Measurements from ENCODE around the gene FUT8. TPM values are rescaled to one million over a fixed set of nuclear protein-coding genes. Genes with fewer than 3 reads are reported as not detected.

FUT8 gene
- total RNA-seq, 1 donor from 2014 or later = 44.3 TPM

DNA sequence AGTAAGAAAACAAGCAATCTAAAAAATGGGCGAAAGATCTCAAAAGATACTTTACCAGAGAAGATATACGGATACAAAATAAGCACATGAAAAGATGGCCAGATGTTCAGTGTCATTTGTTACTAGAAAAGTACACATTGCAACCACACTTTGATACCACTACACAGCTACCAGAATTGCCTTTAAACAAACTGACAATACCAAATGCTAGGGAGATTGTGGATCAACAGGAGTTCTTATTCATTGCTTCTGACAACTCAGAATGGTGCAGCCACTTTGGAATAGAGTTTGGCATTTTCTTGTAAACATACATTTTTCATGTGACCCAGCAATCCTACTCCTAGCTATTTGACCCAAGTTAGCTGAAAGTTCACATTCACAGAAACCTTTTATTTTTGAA lies 136.3 kb downstream of the FUT8 start:
- no peak overlapping the region for H3K4me3 ChIP-seq (ENCODE audit: low read depth, low read length)
- no peaks in the 10 kb centered on the region for H3K36me3 ChIP-seq (ENCODE audit: control insufficient read depth, insufficient read depth, low read length)
- TF ChIP-seq, protein P1, sequence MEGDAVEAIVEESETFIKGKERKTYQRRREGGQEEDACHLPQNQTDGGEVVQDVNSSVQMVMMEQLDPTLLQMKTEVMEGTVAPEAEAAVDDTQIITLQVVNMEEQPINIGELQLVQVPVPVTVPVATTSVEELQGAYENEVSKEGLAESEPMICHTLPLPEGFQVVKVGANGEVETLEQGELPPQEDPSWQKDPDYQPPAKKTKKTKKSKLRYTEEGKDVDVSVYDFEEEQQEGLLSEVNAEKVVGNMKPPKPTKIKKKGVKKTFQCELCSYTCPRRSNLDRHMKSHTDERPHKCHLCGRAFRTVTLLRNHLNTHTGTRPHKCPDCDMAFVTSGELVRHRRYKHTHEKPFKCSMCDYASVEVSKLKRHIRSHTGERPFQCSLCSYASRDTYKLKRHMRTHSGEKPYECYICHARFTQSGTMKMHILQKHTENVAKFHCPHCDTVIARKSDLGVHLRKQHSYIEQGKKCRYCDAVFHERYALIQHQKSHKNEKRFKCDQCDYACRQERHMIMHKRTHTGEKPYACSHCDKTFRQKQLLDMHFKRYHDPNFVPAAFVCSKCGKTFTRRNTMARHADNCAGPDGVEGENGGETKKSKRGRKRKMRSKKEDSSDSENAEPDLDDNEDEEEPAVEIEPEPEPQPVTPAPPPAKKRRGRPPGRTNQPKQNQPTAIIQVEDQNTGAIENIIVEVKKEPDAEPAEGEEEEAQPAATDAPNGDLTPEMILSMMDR (IDR thresholded peaks at IDR 0.05; ENCODE audit: insufficient read depth, low read length, poor library complexity, severe bottlenecking) = no peak
- no peaks in the 10 kb centered on the region for H3K27me3 ChIP-seq (ENCODE audit: control insufficient read depth, insufficient read depth, low read length)
- no peak for DNase-seq (ENCODE audit: low read depth)

- no peak for DNase-seq (ENCODE audit: low read depth)
- H3K4me3 ChIP-seq (ENCODE audit: low read depth, low read length) = no peak overlapping the region
- TF ChIP-seq, protein P1 (IDR thresholded peaks at IDR 0.05; ENCODE audit: insufficient read depth, low read length, poor library complexity, severe bottlenecking) = no peak
- no peaks in the 10 kb centered on the region for H3K36me3 ChIP-seq (ENCODE audit: control insufficient read depth, insufficient read depth, low read length)
- H3K27me3 ChIP-seq (ENCODE audit: control insufficient read depth, insufficient read depth, low read length) = no peaks in the 10 kb centered on the region
Measured at GRCh38 chr14:65549429-65549828, 136.9 kb downstream of the FUT8 start.

- no peak for DNase-seq (ENCODE audit: low read depth)
- no peaks in the 10 kb centered on the region for H3K36me3 ChIP-seq (ENCODE audit: control insufficient read depth, insufficient read depth, low read length)
- TF ChIP-seq, protein P1 (IDR thresholded peaks at IDR 0.05; ENCODE audit: insufficient read depth, low read length, poor library complexity, severe bottlenecking) = no peak
- no peak overlapping the region for H3K4me3 ChIP-seq (ENCODE audit: low read depth, low read length)
- H3K27me3 ChIP-seq (ENCODE audit: control insufficient read depth, insufficient read depth, low read length) = no peaks in the 10 kb centered on the region
Measured at GRCh38 chr14:65550779-65551643, 138.5 kb downstream of the FUT8 start.

GRCh38 chr14:65552724-65553123 lies 140.2 kb downstream of the FUT8 start:
- no peaks in the 10 kb centered on the region for H3K27me3 ChIP-seq (ENCODE audit: control insufficient read depth, insufficient read depth, low read length)
- H3K4me3 ChIP-seq (ENCODE audit: low read depth, low read length) = no peak overlapping the region
- DNase-seq (ENCODE audit: low read depth) = no peak
- TF ChIP-seq, protein P1 (IDR thresholded peaks at IDR 0.05; ENCODE audit: insufficient read depth, low read length, poor library complexity, severe bottlenecking) = no peak
- no peaks in the 10 kb centered on the region for H3K36me3 ChIP-seq (ENCODE audit: control insufficient read depth, insufficient read depth, low read length)

DNA sequence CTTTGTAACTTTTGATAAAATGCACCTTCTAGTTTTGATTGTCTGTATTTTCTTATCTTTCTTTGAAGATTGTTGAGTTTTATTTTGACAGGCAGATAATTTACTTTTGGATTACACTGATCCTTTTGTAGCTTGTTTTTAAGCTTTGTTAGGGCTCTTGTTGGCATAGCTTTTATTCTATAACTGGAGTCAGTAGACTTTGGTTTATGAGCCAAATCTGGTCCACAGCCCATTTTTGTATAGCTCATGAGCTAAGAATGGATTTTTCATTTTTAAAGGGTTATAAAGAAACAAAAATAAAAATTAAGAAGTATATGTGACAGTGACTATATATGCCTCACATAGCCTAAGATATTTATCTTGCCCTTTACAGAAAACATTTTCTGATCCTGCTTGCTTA lies 142.3 kb downstream of the FUT8 start:
- Histone ChIP-seq H3K27me3 (ENCODE audit: control insufficient read depth, insufficient read depth, low read length) (no peaks in the 10 kb centered on the region), H3K4me3 (ENCODE audit: low read depth, low read length) (no peak overlapping the region), H3K36me3 (ENCODE audit: control insufficient read depth, insufficient read depth, low read length) (no peaks in the 10 kb centered on the region)
- DNase-seq (ENCODE audit: low read depth) = no peak
- TF ChIP-seq, protein P1 (IDR thresholded peaks at IDR 0.05; ENCODE audit: insufficient read depth, low read length, poor library complexity, severe bottlenecking) = no peak

DNA sequence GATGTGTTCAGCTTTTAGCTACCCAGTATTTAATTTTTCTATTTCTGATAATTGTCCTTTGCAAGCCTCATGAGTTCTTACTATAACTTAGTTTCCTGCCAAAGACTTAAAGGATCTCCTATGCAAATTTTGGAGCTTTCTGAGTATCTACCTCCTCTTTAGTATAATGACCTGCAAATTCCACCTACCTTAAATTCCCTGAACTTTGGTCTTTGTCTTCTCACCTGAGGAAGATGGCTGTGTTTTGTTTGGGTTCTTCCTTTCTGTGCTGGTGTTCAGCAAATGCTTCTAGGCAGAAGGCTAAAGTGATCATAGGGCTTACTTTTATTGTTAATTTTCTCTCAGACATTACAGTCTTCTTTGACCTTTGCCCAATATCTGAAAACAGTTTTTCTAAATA lies 142.8 kb downstream of the FUT8 start:
- Histone ChIP-seq H3K27me3 (ENCODE audit: control insufficient read depth, insufficient read depth, low read length) (no peaks in the 10 kb centered on the region), H3K4me3 (ENCODE audit: low read depth, low read length) (no peak overlapping the region), H3K36me3 (ENCODE audit: control insufficient read depth, insufficient read depth, low read length) (no peaks in the 10 kb centered on the region)
- no peak for DNase-seq (ENCODE audit: low read depth)
- TF ChIP-seq, protein P1 (IDR thresholded peaks at IDR 0.05; ENCODE audit: insufficient read depth, low read length, poor library complexity, severe bottlenecking) = no peak
